HCT116 (cell line): ENCODE data around the gene ARHGAP31. TPM values are rescaled to one million over a fixed set of nuclear protein-coding genes. Genes with fewer than 3 reads are reported as not detected.

Experiments
- ATAC-seq: fragments of 200-7000 bp; cut with Tn5 transposase; 2 replicates; pipeline ENCODE4 v1.9.1; 2020; ENCODE audit warnings: mild to moderate bottlenecking, moderate library complexity
- BruUV-seq: library from RNA; stranded (reverse); fragments of 400-500 nt; replicated peaks from 2 replicates; lab custom pipeline; 2021; lab: Mats Ljungman, UMichigan
- CTCF ChIA-PET: fragments of 300-600 bp; sonication (Branson Sonifier 250); formaldehyde crosslinking; loops from one replicate; lab custom pipeline; 2021; ENCODE audit warnings: antibody characterized with exemption; lab: Charles Lee
- POLR2A ChIA-PET: fragments of 300-600, 350-600 bp; sonication (Branson Sonifier 250); formaldehyde crosslinking; loops from one replicate; lab custom pipeline; 2021; ENCODE audit warnings: antibody characterized with exemption; lab: Charles Lee
- RAD21 ChIA-PET, 2 experiments: fragments of 300-600 bp; sonication (Branson Sonifier 250); formaldehyde crosslinking; loops; one replicate each; lab custom pipeline; 2023; ENCODE audit warnings: low total read pairs in 2 of 2; ENCODE audit not compliant: uncharacterized antibody in 2 of 2, unreplicated experiment in 2 of 2, low non-redundant PET in 1 of 2; lab: Charles Lee
- DNase-seq: peaks from one replicate; pipeline ENCODE4 v3.0.0-alpha.2; 2010; ENCODE audit warnings: low read depth, low spot score
- H2AFZ ChIP-seq: fragments of 200-600 bp; shearing (Covaris generic), sonication (generic); 2 replicates; pipeline ENCODE4 v1.6.1; 2017; ENCODE audit warnings: low read depth, mixed run types, mixed read lengths, antibody characterized with exemption, low read length; ENCODE audit not compliant: poor library complexity, severe bottlenecking
- H3K27ac ChIP-seq: 2 replicates; pipeline ENCODE4 v1.5.1; 2012; ENCODE audit warnings: low read depth, low read length
- H3K27me3 ChIP-seq: fragments of 200-600 bp; sonication (generic); 2 replicates; pipeline ENCODE4 v1.6.1; 2016; ENCODE audit warnings: mixed run types, low read length, mixed read lengths; ENCODE audit not compliant: insufficient read depth
- H3K36me3 ChIP-seq, 2 experiments: fragments of 200-500 bp in 1 of 2; fragments of 200-600 bp in 1 of 2; sonication (Bioruptor generic) in 1 of 2; sonication (generic) in 1 of 2; 2 replicates each; pipeline versions ENCODE4 v1.5.1 to v1.6.1; 2014 to 2016; ENCODE audit warnings: low read length in 2 of 2, inconsistent platforms in 1 of 2, mixed read lengths in 1 of 2, mixed run types in 1 of 2; ENCODE audit not compliant: insufficient read depth in 2 of 2, control insufficient read depth in 1 of 2
- H3K4me1 ChIP-seq, 2 experiments: fragments of 200-600 bp in 1 of 2; sonication (generic) in 1 of 2; 2 replicates each; pipeline versions ENCODE4 v1.5.1 to v1.6.1; 2012 to 2017; ENCODE audit warnings: low read length in 2 of 2, inconsistent platforms in 1 of 2, mild to moderate bottlenecking in 1 of 2, mixed read lengths in 1 of 2, mixed run types in 1 of 2, moderate library complexity in 1 of 2; ENCODE audit not compliant: insufficient read depth in 2 of 2, control insufficient read depth in 1 of 2
- H3K4me2 ChIP-seq: fragments of 200-600 bp; sonication (generic); 2 replicates; pipeline ENCODE4 v1.6.1; 2017; ENCODE audit warnings: mixed run types, low read length, mixed read lengths
- H3K4me3 ChIP-seq, 2 experiments: fragments of 200-600 bp in 1 of 2; sonication (generic) in 1 of 2; replicated peaks in 1 of 2; 2 replicates each; pipeline ENCODE4 v1.5.1; 2011 to 2016; ENCODE audit warnings: low read length in 2 of 2, control low read depth in 1 of 2, low read depth in 1 of 2, mild to moderate bottlenecking in 1 of 2, mixed read lengths in 1 of 2, mixed run types in 1 of 2
- H3K79me2 ChIP-seq: fragments of 200-600 bp; sonication (generic); 2 replicates; pipeline ENCODE4 v1.6.1; 2017; ENCODE audit warnings: mild to moderate bottlenecking, mixed run types, low read length, moderate library complexity, mixed read lengths; ENCODE audit not compliant: insufficient read depth
- H3K9ac ChIP-seq: fragments of 200-600 bp; sonication (generic); 2 replicates; pipeline ENCODE4 v1.6.1; 2016; ENCODE audit warnings: low read length, mixed read lengths
- H3K9me2 ChIP-seq: fragments of 200-600 bp; sonication (generic), shearing (Covaris generic); 2 replicates; pipeline ENCODE4 v1.6.1; 2017; ENCODE audit warnings: mixed run types, mild to moderate bottlenecking, moderate library complexity; ENCODE audit not compliant: insufficient read depth
- H3K9me3 ChIP-seq, 2 experiments: fragments of 200-500 bp in 1 of 2; fragments of 200-600 bp in 1 of 2; sonication (Bioruptor generic) in 1 of 2; sonication (generic) in 1 of 2; 2 replicates each; pipeline ENCODE4 v1.6.1; 2014 to 2017; ENCODE audit warnings: low read length in 2 of 2, mixed read lengths in 2 of 2, inconsistent platforms in 1 of 2, low read depth in 1 of 2, mild to moderate bottlenecking in 1 of 2, mixed run types in 1 of 2, moderate library complexity in 1 of 2; ENCODE audit not compliant: control insufficient read depth in 1 of 2, insufficient read depth in 1 of 2
- H4K20me1 ChIP-seq: fragments of 200-600 bp; sonication (generic), shearing (Covaris generic); 2 replicates; pipeline ENCODE4 v1.6.1; 2017; ENCODE audit warnings: mixed run types, mild to moderate bottlenecking, moderate library complexity; ENCODE audit not compliant: insufficient read depth
- ATF3 ChIP-seq: IDR thresholded peaks from 2 replicates; pipeline ENCODE4 v1.6.1; 2012
- CBX3 ChIP-seq: IDR thresholded peaks from 2 replicates; pipeline ENCODE4 v1.6.1; 2012; ENCODE audit warnings: low read depth
- CTCF ChIP-seq, 3 experiments: fragments of 200-600 bp in 1 of 3; sonication (generic) in 1 of 3; IDR thresholded peaks in 2 of 3; conservative IDR thresholded peaks in 1 of 3; 2 replicates each; pipeline ENCODE4 v1.5.1; 2012 to 2017; ENCODE audit warnings: low read depth in 2 of 3, low read length in 2 of 3, antibody characterized with exemption in 1 of 3, borderline replicate concordance in 1 of 3, control low read depth in 1 of 3, mild to moderate bottlenecking in 1 of 3, mixed read lengths in 1 of 3, mixed run types in 1 of 3, moderate library complexity in 1 of 3; ENCODE audit not compliant: insufficient read depth in 1 of 3
- EGR1 ChIP-seq: IDR thresholded peaks from 2 replicates; pipeline ENCODE4 v1.6.1; 2012; ENCODE audit warnings: low read depth
- EZH2 ChIP-seq: fragments of 200-600 bp; sonication (generic); IDR thresholded peaks from 2 replicates; pipeline ENCODE4 v1.6.1; 2017; ENCODE audit warnings: antibody characterized with exemption, mixed run types
- FOSL1 ChIP-seq: IDR thresholded peaks from 2 replicates; pipeline ENCODE4 v1.6.1; 2012; ENCODE audit warnings: low read depth
- JUND ChIP-seq: IDR thresholded peaks from 2 replicates; pipeline ENCODE4 v1.6.1; 2012
- MAX ChIP-seq: IDR thresholded peaks from 2 replicates; pipeline ENCODE4 v1.6.1; 2012
- POLR2A ChIP-seq: IDR thresholded peaks from 2 replicates; pipeline ENCODE4 v1.7.0; 2011; ENCODE audit warnings: borderline replicate concordance; ENCODE audit not compliant: insufficient read depth, insufficient read length; ENCODE audit errors: extremely low read depth
- POLR2AphosphoS5 ChIP-seq: IDR thresholded peaks from 2 replicates; pipeline ENCODE4 v1.6.1; 2011; ENCODE audit warnings: mild to moderate bottlenecking, low read depth, low read length, moderate library complexity
- REST ChIP-seq: IDR thresholded peaks from 2 replicates; pipeline ENCODE4 v1.6.1; 2012; ENCODE audit warnings: low read depth
- SIN3A ChIP-seq: IDR thresholded peaks from 2 replicates; pipeline ENCODE4 v1.6.1; 2012; ENCODE audit warnings: low read depth
- TCF7L2 ChIP-seq: IDR thresholded peaks from 2 replicates; pipeline ENCODE4 v1.7.0; 2011; ENCODE audit warnings: borderline replicate concordance, inconsistent platforms; ENCODE audit not compliant: insufficient read depth, insufficient read length; ENCODE audit errors: extremely low read depth
- YY1 ChIP-seq: IDR thresholded peaks from 2 replicates; pipeline ENCODE4 v1.6.1; 2011; ENCODE audit warnings: low read length, low read depth, moderate library complexity, mild to moderate bottlenecking; ENCODE audit not compliant: insufficient replicate concordance; ENCODE audit errors: extremely low read depth
- ZFX ChIP-seq: fragments of 450-650 bp; IDR thresholded peaks from 2 replicates; pipeline ENCODE4 v1.6.1; 2017
- intact Hi-C: fragments of 100-400 bp; cut with micrococcal nuclease; formaldehyde crosslinking; loops from 2 replicates; pipeline ENCODE4 v1.10.0; 2022
- total RNA-seq: library from RNA; stranded (reverse); gene quantifications from one replicate; pipeline ENCODE4 v1.2.1, GENCODE V29; 2021; ENCODE audit not compliant: unreplicated experiment

Gene ARHGAP31
- total RNA-seq, 1 experiment from 2014 or later = 0.93 TPM

DNA sequence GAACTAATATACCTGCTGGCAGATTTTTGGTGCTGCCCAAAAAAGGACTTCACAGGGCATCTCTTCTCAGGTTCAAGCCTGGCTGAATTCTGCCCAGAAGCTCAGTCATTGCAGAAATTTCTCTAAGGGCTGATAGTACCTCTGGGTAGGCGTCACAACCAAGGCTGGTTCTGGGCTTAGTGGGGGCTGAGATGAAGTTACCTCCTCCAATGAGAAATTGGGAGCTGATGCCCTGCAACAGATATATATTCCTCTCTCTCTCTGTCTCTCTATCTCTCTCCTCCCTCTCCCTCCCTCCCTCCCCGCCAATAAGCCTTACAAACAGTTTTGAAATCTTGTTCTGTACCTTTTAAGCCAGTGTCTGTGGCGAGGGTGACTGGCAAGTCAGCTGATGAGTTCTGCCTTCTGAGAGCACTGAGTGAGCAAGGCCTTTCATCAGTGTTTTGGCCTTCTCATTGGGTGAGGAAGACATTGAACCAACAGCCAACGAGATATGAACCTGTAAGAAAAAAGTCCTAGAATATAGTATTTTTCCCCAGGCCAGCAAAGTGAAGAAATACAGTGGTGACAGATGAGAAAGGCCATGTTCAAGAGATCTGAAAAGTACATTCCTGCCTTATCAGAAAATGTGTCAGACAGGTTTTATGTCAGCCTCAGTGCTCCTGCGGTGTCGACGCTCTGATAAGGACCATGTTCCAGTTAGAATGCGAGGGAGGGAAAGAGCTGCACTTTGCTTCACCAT is 123.8 kb downstream of the ARHGAP31 start:
- Histone ChIP-seq H3K9me2 (no peaks in the 10 kb centered on the region), H3K4me3 (no peak overlapping the region), H3K4me2 (no peak overlapping the region), H3K9ac (no peak overlapping the region), H3K27me3 (no peaks in the 10 kb centered on the region), H2AFZ (no peak overlapping the region), H3K27ac (no peak overlapping the region), H3K4me1 (no peaks in the 10 kb centered on the region), H4K20me1 (no peaks in the 10 kb centered on the region), H3K36me3 (no peaks in the 10 kb centered on the region), H3K9me3 (no peaks in the 10 kb centered on the region), H3K79me2 (no peaks in the 10 kb centered on the region)
- intact Hi-C loops = no loop called here
- CTCF ChIA-PET = no interaction called here
- POLR2A ChIA-PET = no interaction called here
- BruUV-seq = no TSS peak
- ATAC-seq = no peak
- RAD21 ChIA-PET = no interaction called here
- no peak for DNase-seq
- TF ChIP-seq TCF7L2 = no peak

DNA sequence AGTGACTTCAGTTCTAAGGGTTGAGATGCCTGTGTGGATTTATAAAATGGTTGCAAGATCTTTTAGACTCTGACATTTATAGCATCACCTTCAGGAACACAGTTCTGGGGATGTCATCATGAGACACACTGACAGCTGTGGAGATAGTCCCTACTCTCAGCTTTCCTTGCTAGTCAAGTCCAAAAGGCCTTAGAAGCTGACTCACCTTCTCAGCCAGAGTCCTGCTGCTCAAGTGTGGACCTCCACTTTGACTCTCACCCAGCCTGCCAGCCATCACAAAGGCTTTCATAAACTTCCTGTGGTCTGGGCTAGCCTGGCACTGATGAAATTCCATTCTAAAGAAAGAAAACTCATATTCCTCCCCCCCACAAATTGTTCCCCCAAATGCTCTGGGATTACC is 124.5 kb downstream of the ARHGAP31 start:
- H3K4me3 ChIP-seq = no peak overlapping the region
- intact Hi-C loops = no loop called here
- no peak overlapping the region for H3K27ac ChIP-seq
- H3K9me2 ChIP-seq = no peaks in the 10 kb centered on the region
- BruUV-seq = no TSS peak
- no peak for ATAC-seq
- CTCF ChIA-PET = no interaction called here
- no peaks in the 10 kb centered on the region for H3K27me3 ChIP-seq
- no peaks in the 10 kb centered on the region for H3K9me3 ChIP-seq
- POLR2A ChIA-PET = no interaction called here
- no peak overlapping the region for H2AFZ ChIP-seq
- no peak for DNase-seq
- no peak overlapping the region for H3K4me2 ChIP-seq
- H4K20me1 ChIP-seq = no peaks in the 10 kb centered on the region
- H3K4me1 ChIP-seq = no peaks in the 10 kb centered on the region
- no peaks in the 10 kb centered on the region for H3K79me2 ChIP-seq
- H3K9ac ChIP-seq = no peak overlapping the region
- H3K36me3 ChIP-seq = no peaks in the 10 kb centered on the region
- RAD21 ChIA-PET = no interaction called here
- TF ChIP-seq ATF3 = no peak
- TF ChIP-seq JUND = no peak
- TF ChIP-seq ZFX = no peak
- TF ChIP-seq FOSL1 = no peak
- TF ChIP-seq EZH2 = no peak
- TF ChIP-seq CTCF (IDR thresholded peaks at IDR 0.05 in 2 of 3, conservative IDR thresholded peaks at IDR 0.05 in 1 of 3; ENCODE audit: borderline replicate concordance in 1 of 3, insufficient read depth in 1 of 3, low read depth in 2 of 3, low read length in 2 of 3) = no peak
- no peak for TF ChIP-seq MAX
- no peak for TF ChIP-seq TCF7L2
- TF ChIP-seq POLR2A = no peak
- TF ChIP-seq EGR1 = no peak
- TF ChIP-seq POLR2AphosphoS5 = no peak
- TF ChIP-seq REST = no peak
- no peak for TF ChIP-seq CBX3
- TF ChIP-seq YY1 = no peak
- TF ChIP-seq SIN3A = no peak
